ENCODE results near the gene MYBPHL.

The MYBPHL gene

DNA sequence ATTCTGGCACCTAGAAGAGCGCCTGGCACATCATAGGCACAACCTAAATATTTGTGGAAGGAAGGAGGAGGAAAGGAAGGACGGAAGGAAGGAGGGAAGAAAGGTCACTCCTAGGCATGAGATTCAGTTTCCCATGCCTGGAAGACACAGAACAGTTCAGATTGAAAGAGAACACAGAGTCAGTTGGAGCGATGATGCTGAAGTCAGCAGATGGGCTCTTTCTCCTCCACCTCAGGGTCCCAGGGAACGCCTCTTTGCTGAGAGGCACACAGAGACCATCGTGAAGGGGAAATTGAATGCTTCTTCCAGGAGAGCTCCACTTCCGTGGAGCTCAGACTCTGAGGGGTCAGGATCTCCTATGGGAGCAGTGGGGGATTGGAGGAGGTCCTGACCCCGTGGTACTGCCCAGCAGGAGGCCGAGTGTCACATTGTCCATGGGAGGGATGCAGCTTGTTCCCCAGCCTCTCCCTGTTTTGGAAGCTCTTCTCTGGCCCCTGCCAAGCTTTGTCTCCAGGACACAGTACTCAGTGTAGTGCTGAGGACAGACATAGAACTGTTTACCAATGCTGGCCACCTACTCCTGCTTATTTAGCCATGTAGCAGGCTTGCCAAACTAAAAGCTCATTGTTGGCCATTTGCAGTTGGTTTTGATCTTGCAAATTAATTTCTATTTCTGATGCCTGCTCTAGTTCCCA is 2.4 kb downstream of the MYBPHL start:
- no peak for TF ChIP-seq SNAI2 (CRISPR knock-in tag; IDR thresholded peaks at IDR 0.05)
- TF ChIP-seq OSR1 (CRISPR knock-in tag; IDR thresholded peaks at IDR 0.05) = no peak
- TF ChIP-seq TCF4 (CRISPR knock-in tag; IDR thresholded peaks at IDR 0.05; ENCODE audit: borderline replicate concordance) = no peak
- TF ChIP-seq, protein P1, sequence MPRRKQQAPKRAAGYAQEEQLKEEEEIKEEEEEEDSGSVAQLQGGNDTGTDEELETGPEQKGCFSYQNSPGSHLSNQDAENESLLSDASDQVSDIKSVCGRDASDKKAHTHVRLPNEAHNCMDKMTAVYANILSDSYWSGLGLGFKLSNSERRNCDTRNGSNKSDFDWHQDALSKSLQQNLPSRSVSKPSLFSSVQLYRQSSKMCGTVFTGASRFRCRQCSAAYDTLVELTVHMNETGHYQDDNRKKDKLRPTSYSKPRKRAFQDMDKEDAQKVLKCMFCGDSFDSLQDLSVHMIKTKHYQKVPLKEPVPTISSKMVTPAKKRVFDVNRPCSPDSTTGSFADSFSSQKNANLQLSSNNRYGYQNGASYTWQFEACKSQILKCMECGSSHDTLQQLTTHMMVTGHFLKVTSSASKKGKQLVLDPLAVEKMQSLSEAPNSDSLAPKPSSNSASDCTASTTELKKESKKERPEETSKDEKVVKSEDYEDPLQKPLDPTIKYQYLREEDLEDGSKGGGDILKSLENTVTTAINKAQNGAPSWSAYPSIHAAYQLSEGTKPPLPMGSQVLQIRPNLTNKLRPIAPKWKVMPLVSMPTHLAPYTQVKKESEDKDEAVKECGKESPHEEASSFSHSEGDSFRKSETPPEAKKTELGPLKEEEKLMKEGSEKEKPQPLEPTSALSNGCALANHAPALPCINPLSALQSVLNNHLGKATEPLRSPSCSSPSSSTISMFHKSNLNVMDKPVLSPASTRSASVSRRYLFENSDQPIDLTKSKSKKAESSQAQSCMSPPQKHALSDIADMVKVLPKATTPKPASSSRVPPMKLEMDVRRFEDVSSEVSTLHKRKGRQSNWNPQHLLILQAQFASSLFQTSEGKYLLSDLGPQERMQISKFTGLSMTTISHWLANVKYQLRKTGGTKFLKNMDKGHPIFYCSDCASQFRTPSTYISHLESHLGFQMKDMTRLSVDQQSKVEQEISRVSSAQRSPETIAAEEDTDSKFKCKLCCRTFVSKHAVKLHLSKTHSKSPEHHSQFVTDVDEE (CRISPR knock-in tag; IDR thresholded peaks at IDR 0.05) = no peak
- TF ChIP-seq ZNF565 (CRISPR knock-in tag; conservative IDR thresholded peaks at IDR 0.05; ENCODE audit: low read depth) = no peak
- TF ChIP-seq ZC3H10 (CRISPR knock-in tag; IDR thresholded peaks at IDR 0.05) = no peak
- no peak for TF ChIP-seq ARNTL (CRISPR knock-in tag; IDR thresholded peaks at IDR 0.05; ENCODE audit: borderline replicate concordance, low read depth)
- no peak for TF ChIP-seq ZFP30 (CRISPR knock-in tag; IDR thresholded peaks at IDR 0.05)
- ATAC-seq = no peak

DNA sequence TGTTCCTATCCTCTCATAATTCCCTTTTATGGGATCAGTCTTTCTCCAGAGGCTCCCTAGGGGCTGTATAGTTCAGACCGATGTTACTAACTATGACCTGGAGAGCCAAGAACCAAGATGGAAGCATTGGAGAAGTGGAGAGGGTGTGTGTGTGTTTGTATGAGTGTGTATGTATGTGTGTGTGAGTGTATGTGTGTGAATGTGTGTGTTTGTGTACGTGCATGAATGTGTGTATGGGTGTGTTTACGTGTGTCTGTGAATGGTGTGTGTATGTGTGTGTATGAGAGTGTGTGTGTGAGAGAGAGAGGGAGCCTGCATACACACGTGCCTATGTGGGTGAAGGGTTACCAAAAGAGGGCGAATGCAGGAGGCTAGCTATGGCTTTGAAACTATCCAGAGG is 4.9 kb downstream of the MYBPHL start:
- no peak for TF ChIP-seq ZFP3 (CRISPR knock-in tag; IDR thresholded peaks at IDR 0.05)
- TF ChIP-seq ZNF565 (CRISPR knock-in tag; conservative IDR thresholded peaks at IDR 0.05; ENCODE audit: low read depth) = no peak
- TF ChIP-seq PPARA (CRISPR knock-in tag; IDR thresholded peaks at IDR 0.05; ENCODE audit: borderline replicate concordance) = no peak
- TF ChIP-seq TCF4 (CRISPR knock-in tag; IDR thresholded peaks at IDR 0.05; ENCODE audit: borderline replicate concordance) = no peak
- TF ChIP-seq ZNF8 (CRISPR knock-in tag; IDR thresholded peaks at IDR 0.05) = no peak
- TF ChIP-seq CSDC2 (CRISPR knock-in tag; IDR thresholded peaks at IDR 0.05) = no peak
- TF ChIP-seq ARNTL (CRISPR knock-in tag; IDR thresholded peaks at IDR 0.05; ENCODE audit: borderline replicate concordance, low read depth) = no peak
- no peak for TF ChIP-seq RARB (CRISPR knock-in tag; IDR thresholded peaks at IDR 0.05)
- TF ChIP-seq GLIS3 (CRISPR knock-in tag; IDR thresholded peaks at IDR 0.05) = no peak
- TF ChIP-seq BACH2 (CRISPR knock-in tag; IDR thresholded peaks at IDR 0.05; ENCODE audit: borderline replicate concordance) = no peak
- TF ChIP-seq, protein P1 (CRISPR knock-in tag; IDR thresholded peaks at IDR 0.05) = no peak
- TF ChIP-seq, protein P2, sequence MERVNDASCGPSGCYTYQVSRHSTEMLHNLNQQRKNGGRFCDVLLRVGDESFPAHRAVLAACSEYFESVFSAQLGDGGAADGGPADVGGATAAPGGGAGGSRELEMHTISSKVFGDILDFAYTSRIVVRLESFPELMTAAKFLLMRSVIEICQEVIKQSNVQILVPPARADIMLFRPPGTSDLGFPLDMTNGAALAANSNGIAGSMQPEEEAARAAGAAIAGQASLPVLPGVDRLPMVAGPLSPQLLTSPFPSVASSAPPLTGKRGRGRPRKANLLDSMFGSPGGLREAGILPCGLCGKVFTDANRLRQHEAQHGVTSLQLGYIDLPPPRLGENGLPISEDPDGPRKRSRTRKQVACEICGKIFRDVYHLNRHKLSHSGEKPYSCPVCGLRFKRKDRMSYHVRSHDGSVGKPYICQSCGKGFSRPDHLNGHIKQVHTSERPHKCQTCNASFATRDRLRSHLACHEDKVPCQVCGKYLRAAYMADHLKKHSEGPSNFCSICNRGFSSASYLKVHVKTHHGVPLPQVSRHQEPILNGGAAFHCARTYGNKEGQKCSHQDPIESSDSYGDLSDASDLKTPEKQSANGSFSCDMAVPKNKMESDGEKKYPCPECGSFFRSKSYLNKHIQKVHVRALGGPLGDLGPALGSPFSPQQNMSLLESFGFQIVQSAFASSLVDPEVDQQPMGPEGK (CRISPR knock-in tag; IDR thresholded peaks at IDR 0.05; ENCODE audit: borderline replicate concordance) = no peak
- TF ChIP-seq, protein P3, sequence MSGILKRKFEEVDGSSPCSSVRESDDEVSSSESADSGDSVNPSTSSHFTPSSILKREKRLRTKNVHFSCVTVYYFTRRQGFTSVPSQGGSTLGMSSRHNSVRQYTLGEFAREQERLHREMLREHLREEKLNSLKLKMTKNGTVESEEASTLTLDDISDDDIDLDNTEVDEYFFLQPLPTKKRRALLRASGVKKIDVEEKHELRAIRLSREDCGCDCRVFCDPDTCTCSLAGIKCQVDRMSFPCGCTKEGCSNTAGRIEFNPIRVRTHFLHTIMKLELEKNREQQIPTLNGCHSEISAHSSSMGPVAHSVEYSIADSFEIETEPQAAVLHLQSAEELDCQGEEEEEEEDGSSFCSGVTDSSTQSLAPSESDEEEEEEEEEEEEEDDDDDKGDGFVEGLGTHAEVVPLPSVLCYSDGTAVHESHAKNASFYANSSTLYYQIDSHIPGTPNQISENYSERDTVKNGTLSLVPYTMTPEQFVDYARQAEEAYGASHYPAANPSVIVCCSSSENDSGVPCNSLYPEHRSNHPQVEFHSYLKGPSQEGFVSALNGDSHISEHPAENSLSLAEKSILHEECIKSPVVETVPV (CRISPR knock-in tag; IDR thresholded peaks at IDR 0.05) = no peak
- TF ChIP-seq ISL1 (CRISPR knock-in tag; IDR thresholded peaks at IDR 0.05) = no peak
- TF ChIP-seq ZC3H10 (CRISPR knock-in tag; IDR thresholded peaks at IDR 0.05) = no peak
- ATAC-seq = no peak

DNA sequence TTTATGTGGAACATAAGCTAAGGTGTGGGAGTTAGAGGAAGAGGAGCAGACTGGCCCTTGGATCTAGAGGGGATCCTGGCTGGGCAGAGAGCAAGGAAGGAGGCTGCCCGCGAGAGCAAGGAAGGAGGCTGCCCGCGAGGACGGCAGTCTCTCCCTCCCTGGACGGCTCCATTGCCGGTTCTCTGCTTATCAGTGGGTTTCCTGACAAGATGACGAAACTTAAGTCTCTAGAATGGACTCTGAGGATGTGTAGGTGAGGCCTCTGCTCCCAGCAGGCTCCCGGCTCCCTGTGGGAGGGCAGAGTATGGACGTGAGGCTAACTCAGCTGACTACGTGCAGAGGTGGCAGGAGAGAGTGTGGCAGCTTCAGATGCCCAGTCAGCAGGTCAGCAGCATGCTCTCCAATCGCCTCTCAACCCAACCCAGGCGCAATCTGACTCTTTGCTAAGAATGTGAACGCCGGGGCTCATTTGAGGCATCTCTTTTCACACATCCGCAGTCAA is 6.1 kb downstream of the MYBPHL start:
- TF ChIP-seq ZFP3 (CRISPR knock-in tag; IDR thresholded peaks at IDR 0.05) (no peak), ZC3H10 (CRISPR knock-in tag; IDR thresholded peaks at IDR 0.05) (no peak), GLIS3 (CRISPR knock-in tag; IDR thresholded peaks at IDR 0.05) (no peak), ISL1 (CRISPR knock-in tag; IDR thresholded peaks at IDR 0.05) (no peak), ZNF70 (CRISPR knock-in tag; IDR thresholded peaks at IDR 0.05) (no peak), ARNTL (CRISPR knock-in tag; IDR thresholded peaks at IDR 0.05; ENCODE audit: borderline replicate concordance, low read depth) (no peak), SNAI2 (CRISPR knock-in tag; IDR thresholded peaks at IDR 0.05) (no peak)
- TF ChIP-seq, protein P4, sequence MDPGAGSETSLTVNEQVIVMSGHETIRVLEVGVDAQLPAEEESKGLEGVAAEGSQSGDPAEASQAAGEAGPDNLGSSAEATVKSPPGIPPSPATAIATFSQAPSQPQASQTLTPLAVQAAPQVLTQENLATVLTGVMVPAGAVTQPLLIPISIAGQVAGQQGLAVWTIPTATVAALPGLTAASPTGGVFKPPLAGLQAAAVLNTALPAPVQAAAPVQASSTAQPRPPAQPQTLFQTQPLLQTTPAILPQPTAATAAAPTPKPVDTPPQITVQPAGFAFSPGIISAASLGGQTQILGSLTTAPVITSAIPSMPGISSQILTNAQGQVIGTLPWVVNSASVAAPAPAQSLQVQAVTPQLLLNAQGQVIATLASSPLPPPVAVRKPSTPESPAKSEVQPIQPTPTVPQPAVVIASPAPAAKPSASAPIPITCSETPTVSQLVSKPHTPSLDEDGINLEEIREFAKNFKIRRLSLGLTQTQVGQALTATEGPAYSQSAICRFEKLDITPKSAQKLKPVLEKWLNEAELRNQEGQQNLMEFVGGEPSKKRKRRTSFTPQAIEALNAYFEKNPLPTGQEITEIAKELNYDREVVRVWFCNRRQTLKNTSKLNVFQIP (CRISPR knock-in tag; IDR thresholded peaks at IDR 0.05; ENCODE audit: borderline replicate concordance, low read depth) = no peak
- TF ChIP-seq, protein P5, sequence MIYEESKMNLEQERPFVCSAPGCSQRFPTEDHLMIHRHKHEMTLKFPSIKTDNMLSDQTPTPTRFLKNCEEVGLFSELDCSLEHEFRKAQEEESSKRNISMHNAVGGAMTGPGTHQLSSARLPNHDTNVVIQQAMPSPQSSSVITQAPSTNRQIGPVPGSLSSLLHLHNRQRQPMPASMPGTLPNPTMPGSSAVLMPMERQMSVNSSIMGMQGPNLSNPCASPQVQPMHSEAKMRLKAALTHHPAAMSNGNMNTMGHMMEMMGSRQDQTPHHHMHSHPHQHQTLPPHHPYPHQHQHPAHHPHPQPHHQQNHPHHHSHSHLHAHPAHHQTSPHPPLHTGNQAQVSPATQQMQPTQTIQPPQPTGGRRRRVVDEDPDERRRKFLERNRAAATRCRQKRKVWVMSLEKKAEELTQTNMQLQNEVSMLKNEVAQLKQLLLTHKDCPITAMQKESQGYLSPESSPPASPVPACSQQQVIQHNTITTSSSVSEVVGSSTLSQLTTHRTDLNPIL (CRISPR knock-in tag; IDR thresholded peaks at IDR 0.05; ENCODE audit: low read depth) = no peak
- TF ChIP-seq, protein P3 (CRISPR knock-in tag; IDR thresholded peaks at IDR 0.05) = no peak
- no peak for ATAC-seq
